Measurements from ENCODE around the gene DHTKD1. TPM values are rescaled to one million over a fixed set of nuclear protein-coding genes. Genes with fewer than 3 reads are reported as not detected.
A peak's percentile ranks its signal among the peaks of the same experiment; 100 is the strongest.

DHTKD1 gene
- total RNA-seq, 1 experiment from 2014 or later = 20.6 TPM

DNA sequence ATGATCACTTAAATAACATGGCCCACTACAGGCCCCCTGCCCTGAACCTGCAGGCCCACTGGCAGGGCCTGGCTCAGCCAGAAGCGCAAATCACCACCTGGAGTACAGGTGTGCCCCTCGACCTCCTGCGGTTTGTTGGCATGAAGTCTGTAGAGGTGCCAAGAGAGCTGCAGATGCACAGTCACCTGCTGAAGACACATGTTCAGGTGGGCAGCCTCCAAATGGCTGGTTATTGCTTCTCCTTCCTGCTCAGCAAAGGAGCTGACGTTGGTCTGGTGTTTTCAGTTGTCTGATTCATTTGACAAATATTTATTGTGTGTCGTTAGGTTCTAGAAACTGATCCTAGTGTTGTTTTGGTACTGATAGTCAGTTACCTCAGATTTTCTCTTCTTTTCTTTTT, 29.0 kb downstream of the DHTKD1 start:
- Histone ChIP-seq H3K4me2 (ENCODE audit: low read length) (peak overlapping the region; percentile 48), H3K4me3 (replicated peaks in 1 of 2; ENCODE audit: low read depth in 1 of 2, low read length in 2 of 2) (no peak overlapping the region), H3K36me3 (ENCODE audit: control insufficient read depth in 1 of 2, insufficient read depth in 2 of 2, low read length in 2 of 2) (peaks cover 0 to 7% of the 10 kb centered on the region in 2 experiments; a peak in 2 of 4 replicates), H3K27me3 (ENCODE audit: insufficient read depth, low read length) (no peaks in the 10 kb centered on the region), H3K79me2 (ENCODE audit: insufficient read depth, low read length) (no peaks in the 10 kb centered on the region), H3K9me3 (ENCODE audit: control insufficient read depth in 1 of 2, insufficient read depth in 1 of 2, low read depth in 1 of 2, low read length in 2 of 2) (no peaks in the 10 kb centered on the region), H3K9ac (ENCODE audit: low read length) (no peak overlapping the region), H4K20me1 (ENCODE audit: insufficient read depth) (no peaks in the 10 kb centered on the region), H3K9me2 (ENCODE audit: insufficient read depth) (no peaks in the 10 kb centered on the region), H3K27ac (ENCODE audit: low read depth, low read length) (no peak overlapping the region), H2AFZ (ENCODE audit: low read depth, low read length, poor library complexity, severe bottlenecking) (no peak overlapping the region), H3K4me1 (ENCODE audit: control insufficient read depth in 1 of 2, insufficient read depth in 2 of 2, low read length in 2 of 2) (peaks cover 5 to 9% of the 10 kb centered on the region in 2 experiments; a peak in 3 of 4 replicates)
- peak; percentile 40; the same call in 1 of the 2 replicates for ATAC-seq
- intact Hi-C loops (cut with micrococcal nuclease) = no loop called here
- no TSS peak for BruUV-seq (replicated peaks)
- DNase-seq (ENCODE audit: low read depth, low spot score) = no peak
- no peak for TF ChIP-seq EGR1 (IDR thresholded peaks at IDR 0.05; ENCODE audit: low read depth)
- TF ChIP-seq, protein P1, sequence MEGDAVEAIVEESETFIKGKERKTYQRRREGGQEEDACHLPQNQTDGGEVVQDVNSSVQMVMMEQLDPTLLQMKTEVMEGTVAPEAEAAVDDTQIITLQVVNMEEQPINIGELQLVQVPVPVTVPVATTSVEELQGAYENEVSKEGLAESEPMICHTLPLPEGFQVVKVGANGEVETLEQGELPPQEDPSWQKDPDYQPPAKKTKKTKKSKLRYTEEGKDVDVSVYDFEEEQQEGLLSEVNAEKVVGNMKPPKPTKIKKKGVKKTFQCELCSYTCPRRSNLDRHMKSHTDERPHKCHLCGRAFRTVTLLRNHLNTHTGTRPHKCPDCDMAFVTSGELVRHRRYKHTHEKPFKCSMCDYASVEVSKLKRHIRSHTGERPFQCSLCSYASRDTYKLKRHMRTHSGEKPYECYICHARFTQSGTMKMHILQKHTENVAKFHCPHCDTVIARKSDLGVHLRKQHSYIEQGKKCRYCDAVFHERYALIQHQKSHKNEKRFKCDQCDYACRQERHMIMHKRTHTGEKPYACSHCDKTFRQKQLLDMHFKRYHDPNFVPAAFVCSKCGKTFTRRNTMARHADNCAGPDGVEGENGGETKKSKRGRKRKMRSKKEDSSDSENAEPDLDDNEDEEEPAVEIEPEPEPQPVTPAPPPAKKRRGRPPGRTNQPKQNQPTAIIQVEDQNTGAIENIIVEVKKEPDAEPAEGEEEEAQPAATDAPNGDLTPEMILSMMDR (IDR thresholded peaks at IDR 0.05 in 2 of 3, conservative IDR thresholded peaks at IDR 0.05 in 1 of 3; ENCODE audit: borderline replicate concordance in 1 of 3, insufficient read depth in 1 of 3, low read depth in 2 of 3, low read length in 2 of 3) = no peak
- CTCF ChIA-PET = no interaction called here
- POLR2A ChIA-PET = no interaction called here
- RAD21 ChIA-PET (ENCODE audit: low non-redundant PET in 1 of 2, low total read pairs in 2 of 2, uncharacterized antibody in 2 of 2, unreplicated experiment in 2 of 2) = no interaction called here

DNA sequence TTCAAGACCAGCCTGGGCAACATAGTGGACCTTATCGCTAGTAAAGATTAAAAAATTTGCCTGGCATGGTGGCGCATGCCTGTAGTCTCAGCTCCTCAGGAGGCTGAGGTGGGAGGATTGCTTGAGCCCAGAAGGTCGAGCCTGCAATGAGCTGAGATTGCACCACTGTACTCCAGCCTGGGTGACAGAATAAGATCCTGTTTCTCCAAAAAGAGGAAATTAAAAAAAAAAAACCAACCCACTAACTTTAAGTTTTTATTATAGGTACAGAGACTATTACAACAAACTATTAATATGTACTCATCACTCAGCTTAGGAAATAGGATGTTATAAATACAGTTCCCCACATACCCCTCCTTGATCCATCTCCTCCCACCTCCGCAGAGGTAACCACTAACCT, 30.2 kb downstream of the DHTKD1 start:
- no peak for DNase-seq (ENCODE audit: low read depth, low spot score)
- no peak for TF ChIP-seq SIN3A (IDR thresholded peaks at IDR 0.05; ENCODE audit: low read depth)
- TF ChIP-seq, protein P2, sequence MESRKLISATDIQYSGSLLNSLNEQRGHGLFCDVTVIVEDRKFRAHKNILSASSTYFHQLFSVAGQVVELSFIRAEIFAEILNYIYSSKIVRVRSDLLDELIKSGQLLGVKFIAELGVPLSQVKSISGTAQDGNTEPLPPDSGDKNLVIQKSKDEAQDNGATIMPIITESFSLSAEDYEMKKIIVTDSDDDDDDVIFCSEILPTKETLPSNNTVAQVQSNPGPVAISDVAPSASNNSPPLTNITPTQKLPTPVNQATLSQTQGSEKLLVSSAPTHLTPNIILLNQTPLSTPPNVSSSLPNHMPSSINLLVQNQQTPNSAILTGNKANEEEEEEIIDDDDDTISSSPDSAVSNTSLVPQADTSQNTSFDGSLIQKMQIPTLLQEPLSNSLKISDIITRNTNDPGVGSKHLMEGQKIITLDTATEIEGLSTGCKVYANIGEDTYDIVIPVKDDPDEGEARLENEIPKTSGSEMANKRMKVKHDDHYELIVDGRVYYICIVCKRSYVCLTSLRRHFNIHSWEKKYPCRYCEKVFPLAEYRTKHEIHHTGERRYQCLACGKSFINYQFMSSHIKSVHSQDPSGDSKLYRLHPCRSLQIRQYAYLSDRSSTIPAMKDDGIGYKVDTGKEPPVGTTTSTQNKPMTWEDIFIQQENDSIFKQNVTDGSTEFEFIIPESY (IDR thresholded peaks at IDR 0.05; ENCODE audit: extremely low read depth, insufficient replicate concordance, low read length) = no peak
- TF ChIP-seq FOSL1 (IDR thresholded peaks at IDR 0.05; ENCODE audit: low read depth) = no peak
- no peak for TF ChIP-seq MAX (IDR thresholded peaks at IDR 0.05)
- no peak for TF ChIP-seq ELF1 (IDR thresholded peaks at IDR 0.05; ENCODE audit: borderline replicate concordance, low read depth)
- no peak for TF ChIP-seq POLR2AphosphoS5 (IDR thresholded peaks at IDR 0.05; ENCODE audit: low read depth, low read length)
- TF ChIP-seq, protein P1 (IDR thresholded peaks at IDR 0.05 in 2 of 3, conservative IDR thresholded peaks at IDR 0.05 in 1 of 3; ENCODE audit: borderline replicate concordance in 1 of 3, insufficient read depth in 1 of 3, low read depth in 2 of 3, low read length in 2 of 3) = no peak
- no peak for TF ChIP-seq ZFX (IDR thresholded peaks at IDR 0.05)
- no peak for TF ChIP-seq SRF (IDR thresholded peaks at IDR 0.05; ENCODE audit: low read depth)

More for the DNA sequence above, 30.2 kb downstream of the DHTKD1 start:
- Histone ChIP-seq H3K79me2 (ENCODE audit: insufficient read depth, low read length) (no peaks in the 10 kb centered on the region), H3K4me3 (replicated peaks in 1 of 2; ENCODE audit: low read depth in 1 of 2, low read length in 2 of 2) (no peak overlapping the region), H3K27ac (ENCODE audit: low read depth, low read length) (no peak overlapping the region), H4K20me1 (ENCODE audit: insufficient read depth) (no peaks in the 10 kb centered on the region), H2AFZ (ENCODE audit: low read depth, low read length, poor library complexity, severe bottlenecking) (no peak overlapping the region), H3K9me2 (ENCODE audit: insufficient read depth) (no peaks in the 10 kb centered on the region), H3K9ac (ENCODE audit: low read length) (no peak overlapping the region), H3K9me3 (ENCODE audit: control insufficient read depth in 1 of 2, insufficient read depth in 1 of 2, low read depth in 1 of 2, low read length in 2 of 2) (no peaks in the 10 kb centered on the region), H3K27me3 (ENCODE audit: insufficient read depth, low read length) (no peaks in the 10 kb centered on the region), H3K4me1 (ENCODE audit: control insufficient read depth in 1 of 2, insufficient read depth in 2 of 2, low read length in 2 of 2) (peaks cover 5 to 9% of the 10 kb centered on the region in 2 experiments; a peak in 3 of 4 replicates), H3K4me2 (ENCODE audit: low read length) (no peak overlapping the region), H3K36me3 (ENCODE audit: control insufficient read depth in 1 of 2, insufficient read depth in 2 of 2, low read length in 2 of 2) (peaks cover 0 to 7% of the 10 kb centered on the region in 2 experiments; a peak in 2 of 4 replicates)
- CTCF ChIA-PET = no interaction called here
- ATAC-seq = no peak
- no TSS peak for BruUV-seq (replicated peaks)
- intact Hi-C loops (cut with micrococcal nuclease) = no loop called here
- RAD21 ChIA-PET (ENCODE audit: low non-redundant PET in 1 of 2, low total read pairs in 2 of 2, uncharacterized antibody in 2 of 2, unreplicated experiment in 2 of 2) = no interaction called here
- POLR2A ChIA-PET = no interaction called here

Data from HCT116 (cell line).